ENCODE results near the gene ZBTB20.

The ZBTB20 gene

DNA sequence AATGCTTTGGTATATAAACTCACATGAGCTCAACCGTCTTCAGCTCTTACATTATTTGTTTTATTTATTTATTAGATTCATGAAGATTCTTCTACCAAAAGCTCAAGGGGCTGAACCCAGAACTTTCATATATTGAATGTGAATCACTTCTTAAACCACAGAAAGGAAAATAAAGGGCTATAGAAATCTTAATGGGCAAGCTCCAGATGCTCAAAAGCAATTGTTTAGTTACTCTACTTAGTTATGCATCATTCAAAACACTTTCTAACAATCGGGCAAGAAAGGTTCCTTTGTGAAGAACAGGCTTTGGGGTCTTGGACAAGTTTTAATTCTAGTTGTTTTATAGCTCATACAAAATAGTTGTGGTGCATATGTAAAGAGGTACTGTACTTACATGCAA, 473.1 kb downstream of the ZBTB20 start:
- no peak for DNase-seq (ENCODE audit: low read depth, low spot score)

DNA sequence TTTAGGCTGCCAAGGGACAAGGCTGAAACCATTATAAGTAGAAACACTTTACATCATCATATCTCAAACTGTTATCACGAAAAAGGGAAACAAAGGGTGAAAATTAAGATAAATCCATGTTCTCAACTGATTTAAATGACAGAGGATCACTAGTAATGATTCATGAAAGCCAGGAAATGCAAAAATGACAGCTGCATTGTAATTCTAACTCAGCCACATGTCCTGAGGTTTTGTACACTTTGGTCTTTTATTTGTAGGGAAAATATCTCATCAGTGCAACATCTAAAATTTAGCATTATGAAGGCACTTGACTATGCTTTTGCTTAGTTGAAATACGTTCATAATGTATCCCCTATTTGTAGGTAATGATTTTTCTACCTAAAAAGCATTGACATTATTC, 473.6 kb downstream of the ZBTB20 start:
- DNase-seq (ENCODE audit: low read depth, low spot score) = no peak

DNA sequence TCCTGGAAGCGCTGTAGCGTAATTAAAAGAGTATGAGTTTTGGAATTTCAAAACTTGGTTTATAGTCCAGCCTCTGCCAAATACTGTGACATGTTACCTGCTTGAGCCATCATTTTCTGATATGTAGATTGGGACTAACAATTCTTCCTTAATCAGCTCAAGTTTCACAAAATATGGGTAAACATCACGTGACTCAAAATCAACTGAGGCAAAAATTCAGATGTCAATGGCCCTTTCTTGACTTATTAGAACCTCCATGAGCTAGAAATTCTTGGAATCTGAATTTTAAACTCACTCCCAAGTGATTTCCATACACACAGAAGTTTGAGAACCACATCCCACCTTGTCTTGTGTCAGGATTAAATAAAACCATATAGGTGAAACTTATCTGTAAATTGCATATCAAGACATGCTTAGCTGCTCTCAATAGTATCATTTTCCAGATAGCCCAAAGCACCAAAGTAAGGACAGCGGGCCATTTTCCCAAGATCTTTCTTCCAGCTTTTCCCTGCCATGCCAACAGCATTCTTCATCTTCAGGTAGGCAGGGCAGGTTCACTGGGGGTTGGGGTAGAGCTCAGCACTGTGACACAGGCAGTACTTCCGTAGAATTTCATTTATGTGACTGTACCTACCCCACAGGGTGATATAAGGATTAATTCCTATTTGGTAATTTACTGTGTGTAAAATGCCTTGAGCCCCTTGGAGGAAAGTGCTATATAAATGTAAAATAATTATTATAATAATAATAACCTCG, 474.2 kb downstream of the ZBTB20 start:
- no peak for DNase-seq (ENCODE audit: low read depth, low spot score)

DNA sequence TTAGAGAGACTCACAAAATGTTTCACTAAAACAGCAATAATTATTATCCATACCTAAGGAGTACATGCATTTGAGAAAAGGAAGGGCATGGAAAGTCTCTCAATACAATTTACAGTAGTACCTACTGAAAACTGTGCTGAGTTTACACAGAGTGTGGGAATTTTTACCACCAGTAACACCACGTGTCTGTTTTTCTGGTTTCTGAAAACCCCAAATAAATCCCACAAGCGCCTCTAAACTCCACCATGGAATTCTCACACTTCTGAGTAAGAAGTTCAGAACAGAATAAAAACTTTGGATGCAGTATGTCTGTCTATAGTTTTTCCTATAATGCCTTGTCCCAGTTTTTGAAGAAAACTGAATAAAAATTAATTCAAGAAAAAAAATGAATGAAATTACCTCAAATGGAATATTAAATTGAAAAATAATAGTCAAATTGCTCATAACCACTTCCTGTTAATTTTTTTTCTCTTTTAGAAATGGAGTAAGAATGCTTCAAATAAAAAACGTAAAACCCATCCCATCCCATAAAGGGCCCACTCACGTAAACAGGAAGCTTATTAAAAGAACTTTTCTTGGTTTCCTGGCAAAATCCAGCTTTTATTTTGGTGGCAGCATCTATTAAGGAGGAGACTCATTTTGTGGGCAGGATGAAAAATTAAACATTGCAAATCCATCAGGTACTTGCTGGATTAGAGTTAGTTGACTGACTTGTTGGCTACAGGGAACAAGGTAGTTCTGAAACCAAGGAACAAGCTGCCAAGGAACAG, 475.2 kb downstream of the ZBTB20 start:
- DNase-seq (ENCODE audit: low read depth, low spot score) = no peak

DNA sequence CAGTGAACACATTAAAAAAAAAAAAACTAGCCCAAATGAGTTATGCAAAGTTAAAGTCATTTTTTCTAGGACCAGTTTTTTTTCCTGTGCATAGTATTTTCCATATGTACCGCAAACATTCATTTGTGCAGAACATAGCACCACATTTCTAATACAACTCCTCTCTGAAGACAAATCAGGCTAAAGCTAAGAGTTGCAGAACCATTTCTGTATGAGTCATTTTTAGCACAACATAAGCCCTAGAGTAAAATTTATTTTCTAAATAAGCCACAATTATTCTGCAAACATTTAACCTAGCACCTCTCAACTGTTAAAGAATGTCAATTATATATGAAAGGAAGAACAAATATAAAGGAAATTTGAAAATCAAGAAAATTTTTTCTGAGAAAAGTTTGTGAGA, 477.5 kb downstream of the ZBTB20 start:
- no peak for DNase-seq (ENCODE audit: low read depth, low spot score)

DNA sequence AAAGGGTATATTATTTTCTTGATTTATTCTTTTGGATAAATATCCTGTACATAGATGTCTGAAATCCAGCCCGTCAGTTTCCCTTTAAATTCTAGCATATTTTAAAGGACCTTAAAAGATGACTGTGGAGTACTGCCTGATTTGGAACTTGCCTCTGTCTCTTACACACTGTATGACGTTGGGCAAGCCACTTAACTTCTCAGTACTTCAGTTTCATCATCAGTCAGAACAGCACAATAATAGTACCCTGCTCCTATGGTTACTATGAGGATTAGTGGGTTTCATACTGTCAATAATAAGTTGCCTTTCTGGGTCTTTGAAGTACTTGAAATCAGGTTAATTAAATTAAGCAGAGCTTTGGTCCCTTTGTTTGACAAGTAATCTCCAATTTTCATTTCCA, 479.0 kb downstream of the ZBTB20 start:
- no peak for DNase-seq (ENCODE audit: low read depth, low spot score)

DNA sequence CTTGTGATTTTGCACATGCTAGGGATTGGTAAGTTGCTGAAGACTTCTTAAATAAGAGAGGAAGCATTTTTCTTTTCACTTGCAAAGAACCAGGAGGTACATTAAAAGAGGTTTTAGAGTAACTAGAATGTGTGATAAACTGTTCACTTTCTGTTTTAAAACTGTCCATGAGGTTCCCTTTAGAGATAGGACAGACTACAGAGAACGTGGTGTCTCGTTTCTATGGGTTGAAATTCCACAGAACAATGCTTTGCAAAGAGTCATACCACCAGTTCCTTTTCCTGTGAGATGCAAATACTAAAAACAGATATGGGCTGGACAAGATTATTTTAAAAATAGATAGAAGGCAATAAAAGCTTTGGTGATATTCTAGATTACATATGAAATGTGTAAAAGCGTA, 480.5 kb downstream of the ZBTB20 start:
- no peak for DNase-seq (ENCODE audit: low read depth, low spot score)

DNA sequence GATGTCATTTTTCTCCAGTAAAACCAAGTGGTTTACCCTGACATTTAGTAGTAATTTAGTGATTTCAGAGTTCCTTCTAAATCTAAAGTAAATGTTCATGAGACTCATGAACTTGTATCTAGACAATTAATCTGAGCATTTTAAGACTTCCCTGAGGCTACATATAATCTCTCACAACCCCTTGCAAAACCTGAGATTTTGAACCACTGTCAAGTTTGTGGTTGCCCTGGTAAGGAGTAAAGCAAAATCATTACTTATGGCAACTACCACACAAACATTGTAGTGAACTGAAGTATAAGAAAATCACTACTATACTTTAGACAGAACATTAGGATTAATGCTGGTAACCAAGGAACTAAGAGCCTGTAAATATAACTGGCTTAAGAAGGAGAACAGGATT, 483.1 kb downstream of the ZBTB20 start:
- DNase-seq (ENCODE audit: low read depth, low spot score) = no peak

DNA sequence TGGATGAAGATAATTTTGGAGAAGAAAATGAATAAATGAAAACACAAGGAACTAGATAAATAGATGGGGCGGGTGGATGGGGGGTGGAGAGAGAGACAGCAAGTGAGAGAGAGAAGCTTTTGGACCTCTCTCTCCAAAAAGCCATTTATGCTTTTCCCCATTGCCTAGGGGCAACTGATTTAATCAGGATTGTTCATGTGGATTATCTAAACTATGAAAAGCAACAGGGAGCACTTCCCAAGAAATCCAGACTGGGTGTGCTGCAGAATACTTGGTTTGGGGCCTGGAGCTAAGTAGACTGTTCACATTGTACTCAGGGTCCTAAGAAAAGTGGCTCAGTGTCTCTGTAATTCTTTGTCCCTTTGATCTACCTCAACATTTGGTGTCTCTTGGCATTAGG, 486.3 kb downstream of the ZBTB20 start:
- no peak for DNase-seq (ENCODE audit: low read depth, low spot score)

DNA sequence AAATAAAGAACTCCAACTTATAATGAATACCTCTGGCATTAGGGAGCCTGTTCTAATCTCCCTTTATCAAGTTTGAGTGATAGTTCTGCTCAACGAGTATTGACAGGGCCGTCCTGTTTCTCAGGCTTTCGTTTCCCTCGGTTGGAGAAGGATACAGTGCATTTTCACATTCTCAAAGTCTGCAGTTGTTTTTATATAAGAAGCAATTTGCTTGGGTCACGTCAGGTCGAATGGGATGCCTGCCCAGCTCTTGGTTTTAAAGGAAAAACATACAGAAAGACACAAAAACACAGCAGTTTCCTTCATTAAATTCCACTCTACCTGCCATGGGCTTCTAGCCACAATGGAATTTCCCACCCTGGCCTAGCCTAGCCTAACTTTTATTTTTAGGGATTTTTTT, 487.0 kb downstream of the ZBTB20 start:
- no peak for DNase-seq (ENCODE audit: low read depth, low spot score)

DNA sequence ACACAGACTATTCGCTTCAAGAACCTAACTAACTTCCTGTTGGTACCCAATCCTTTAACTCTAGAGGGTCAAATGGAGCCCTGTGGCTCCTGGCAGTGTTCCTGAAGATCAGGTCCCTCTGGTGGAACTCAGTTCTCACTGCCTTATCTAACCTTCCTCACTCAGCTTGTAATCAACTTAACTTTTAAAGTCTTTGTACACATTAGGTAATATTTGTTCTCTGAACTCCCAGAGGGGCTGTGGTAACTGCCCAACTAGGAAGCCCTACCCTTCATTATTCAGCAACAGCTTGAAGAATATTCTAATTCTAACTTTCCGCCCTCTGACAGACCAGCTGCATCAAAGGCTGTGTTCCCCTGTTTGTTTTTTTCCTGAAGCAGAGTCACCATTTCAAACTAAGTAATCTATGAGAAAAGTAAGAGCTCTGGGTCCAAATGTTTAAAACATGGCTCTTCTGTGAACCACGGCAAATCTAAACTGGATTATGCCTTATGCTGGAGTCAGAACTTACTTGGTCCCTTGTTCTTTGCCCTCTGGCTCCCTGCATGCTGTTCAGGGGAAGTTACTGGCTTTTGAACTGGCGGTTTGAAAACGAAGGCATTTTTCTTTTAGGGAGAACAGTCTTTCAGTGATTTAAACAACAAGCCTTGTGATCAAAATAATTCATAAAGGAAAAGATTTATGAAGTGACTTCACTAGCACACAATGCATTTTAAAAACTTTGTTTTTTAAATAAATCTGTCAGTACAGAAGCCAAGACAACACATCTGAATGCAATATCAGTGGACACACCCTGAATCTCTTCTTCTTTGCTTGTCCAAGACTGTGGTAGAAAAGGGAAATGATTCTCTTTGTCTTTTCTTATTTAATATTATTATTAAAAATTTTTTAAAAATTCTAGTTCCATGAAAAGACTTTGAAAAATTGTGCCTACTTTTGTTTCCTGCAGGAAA, 487.7 kb downstream of the ZBTB20 start:
- DNase-seq (ENCODE audit: low read depth, low spot score) = no peak

DNA sequence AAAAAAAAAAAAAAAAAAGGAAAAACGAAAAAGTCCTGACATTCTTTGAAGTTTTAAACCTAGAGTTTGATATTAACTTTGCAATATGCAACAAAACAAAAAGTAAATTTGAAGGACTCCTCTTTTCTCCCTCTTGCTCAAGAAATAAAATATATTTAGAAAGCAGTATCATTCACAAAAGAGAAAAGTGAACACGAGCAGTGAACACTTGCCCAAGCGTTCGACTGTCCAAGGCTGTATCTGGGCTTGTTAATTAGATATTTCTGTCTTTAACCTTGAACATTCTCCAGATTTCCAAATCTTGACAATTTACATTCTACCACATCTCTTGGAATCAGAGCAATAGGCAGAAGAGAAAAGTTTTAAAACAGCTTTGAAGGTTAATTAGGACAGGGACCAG, 495.5 kb downstream of the ZBTB20 start:
- DNase-seq (ENCODE audit: low read depth, low spot score) = no peak

DNA sequence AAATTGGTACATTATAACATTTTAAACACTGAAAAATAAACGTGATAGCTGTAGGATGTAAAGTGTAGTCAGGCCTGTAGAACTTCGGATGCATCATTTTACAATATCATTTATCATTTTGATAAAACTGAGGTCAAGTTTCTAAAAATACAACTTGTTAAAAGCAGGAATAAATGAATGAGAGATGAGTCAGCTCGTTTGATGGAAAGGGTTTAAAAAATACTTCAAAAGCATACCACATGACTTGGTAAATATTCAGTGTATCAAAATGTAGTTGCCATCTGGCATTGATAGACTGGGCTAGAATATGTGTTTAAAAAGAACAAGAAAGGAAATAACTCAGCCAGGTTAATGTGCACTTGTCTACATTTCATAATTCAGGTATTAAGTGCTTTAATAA, 496.3 kb downstream of the ZBTB20 start:
- DNase-seq (ENCODE audit: low read depth, low spot score) = no peak

DNA sequence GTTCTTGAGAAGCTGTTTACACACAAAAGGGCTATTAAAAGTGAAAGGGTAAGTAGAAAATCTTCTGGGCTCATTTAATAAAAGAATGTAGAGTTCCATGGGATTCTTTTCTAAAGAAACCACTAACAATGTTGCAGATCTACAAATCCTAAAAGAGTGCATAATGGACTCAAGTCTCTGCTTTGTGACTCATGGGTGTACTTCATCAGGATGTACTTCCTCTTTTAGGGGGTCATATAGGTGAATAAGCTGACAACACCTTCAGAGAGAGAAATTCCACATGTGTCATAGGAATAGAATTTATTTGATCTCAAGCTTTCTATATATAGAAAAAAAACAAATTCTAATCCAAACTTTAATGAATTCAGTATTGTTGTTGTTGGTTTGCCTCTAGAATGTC, 497.8 kb downstream of the ZBTB20 start:
- no peak for DNase-seq (ENCODE audit: low read depth, low spot score)

DNA sequence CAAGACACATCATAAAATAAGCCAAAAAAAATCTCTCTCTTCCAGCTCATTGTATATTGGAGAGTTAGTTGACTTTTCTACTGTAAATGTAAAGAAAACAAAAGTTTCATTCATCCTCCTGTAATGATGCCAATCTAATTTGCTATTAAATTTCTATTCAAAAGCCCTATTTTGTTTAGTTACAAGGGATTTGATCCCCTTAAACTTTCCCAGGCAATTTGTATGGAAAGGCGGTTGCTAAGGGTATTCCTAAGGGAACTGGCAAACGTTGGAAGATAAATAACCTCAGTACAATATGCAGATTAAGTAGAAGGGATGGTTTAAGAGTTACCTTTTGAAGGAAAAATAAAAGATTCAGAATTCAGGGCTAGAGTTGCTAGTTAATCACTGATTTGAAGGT, 500.6 kb downstream of the ZBTB20 start:
- no peak for DNase-seq (ENCODE audit: low read depth, low spot score)

DNA sequence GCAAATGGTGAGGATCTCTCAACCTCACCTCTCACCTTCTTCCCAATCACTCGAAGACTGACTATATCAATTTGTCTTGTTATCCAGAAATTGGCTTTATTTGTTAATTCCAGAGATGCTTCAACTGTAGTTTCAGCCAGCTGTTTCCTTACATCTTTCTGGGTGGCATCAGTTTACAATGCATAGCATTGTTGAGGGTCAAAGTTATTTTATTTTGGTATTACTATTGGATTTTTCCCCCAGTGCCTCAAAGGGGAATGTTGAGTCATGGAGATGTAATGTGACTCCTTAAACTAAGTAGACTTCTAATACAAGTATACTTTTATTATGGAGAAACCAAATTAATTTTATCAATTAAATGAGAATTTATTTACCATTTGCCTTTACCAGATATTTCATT, 501.7 kb downstream of the ZBTB20 start:
- DNase-seq (ENCODE audit: low read depth, low spot score) = no peak

DNA sequence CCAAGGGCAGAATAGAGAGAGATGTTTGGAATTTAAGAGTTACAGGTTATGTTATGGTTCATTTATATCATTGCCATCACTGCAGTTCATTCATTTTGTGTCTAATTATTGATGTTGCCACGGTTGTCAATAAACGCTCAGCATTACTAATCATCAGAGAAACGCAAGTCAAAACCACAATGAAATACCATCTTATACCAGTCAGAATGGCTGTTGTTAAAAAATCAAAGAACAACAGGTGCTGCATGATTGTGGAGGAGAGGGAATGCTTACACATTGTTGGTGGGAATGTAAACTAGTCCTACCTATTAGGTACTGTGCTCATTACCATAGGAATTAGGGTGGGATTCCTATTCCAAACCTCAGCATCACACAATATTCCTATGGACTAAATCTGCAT, 502.7 kb downstream of the ZBTB20 start:
- DNase-seq (ENCODE audit: low read depth, low spot score) = no peak

DNA sequence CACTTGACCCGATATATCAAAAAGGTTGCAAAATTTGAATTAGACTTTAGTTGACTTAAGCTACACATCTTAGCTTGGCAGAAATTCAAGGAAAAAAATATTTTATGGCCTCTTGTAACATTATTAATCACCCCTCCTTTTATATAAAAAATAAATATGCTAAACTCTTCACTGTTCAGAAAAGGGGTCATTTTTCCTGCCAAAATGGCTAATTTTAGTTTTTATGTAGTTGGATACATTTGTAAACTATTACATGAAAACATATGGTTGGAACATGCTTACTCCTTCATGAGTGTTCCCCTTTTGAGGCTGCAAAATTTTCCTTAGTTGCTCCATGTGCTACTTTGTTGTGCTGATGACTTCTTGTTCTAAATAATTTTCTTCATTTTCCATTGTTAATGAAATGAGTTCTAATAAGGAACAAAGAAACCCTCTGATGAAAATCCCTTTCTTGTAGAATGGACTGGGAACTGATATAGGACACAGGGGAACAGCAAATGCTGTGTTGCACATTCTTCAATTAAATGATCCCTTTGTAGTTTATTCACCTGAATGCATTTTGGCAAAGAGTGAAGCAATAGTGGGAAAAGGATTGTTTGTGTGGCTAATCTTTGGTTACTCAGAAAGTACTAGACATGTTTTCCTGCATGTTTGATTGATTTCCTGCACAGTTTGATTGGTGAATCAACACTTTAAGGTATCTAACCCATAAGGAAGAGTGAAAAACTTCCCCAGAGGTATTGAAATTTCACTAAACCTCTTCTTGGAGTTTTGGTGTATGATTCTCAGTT, 503.9 kb downstream of the ZBTB20 start:
- no peak for DNase-seq (ENCODE audit: low read depth, low spot score)

DNA sequence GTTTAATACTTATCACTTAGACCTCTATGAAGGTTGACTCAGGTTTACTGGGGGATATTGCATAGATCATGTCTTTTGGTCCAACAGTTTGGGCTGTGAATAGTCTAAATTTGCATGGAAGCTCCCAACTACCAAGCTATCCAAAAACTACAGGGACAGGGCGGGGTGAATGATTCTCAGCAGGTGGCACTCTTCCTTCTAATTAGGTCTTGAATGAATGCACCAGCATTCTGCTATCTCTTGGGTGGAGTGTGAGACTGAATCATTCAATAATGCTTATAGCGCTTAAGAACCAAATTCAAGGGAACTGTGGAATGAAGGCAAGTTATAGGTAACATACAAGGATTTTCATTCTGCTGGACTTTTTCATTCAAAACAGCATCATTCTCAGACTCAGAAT, 507.0 kb downstream of the ZBTB20 start:
- DNase-seq (ENCODE audit: low read depth, low spot score) = no peak

DNA sequence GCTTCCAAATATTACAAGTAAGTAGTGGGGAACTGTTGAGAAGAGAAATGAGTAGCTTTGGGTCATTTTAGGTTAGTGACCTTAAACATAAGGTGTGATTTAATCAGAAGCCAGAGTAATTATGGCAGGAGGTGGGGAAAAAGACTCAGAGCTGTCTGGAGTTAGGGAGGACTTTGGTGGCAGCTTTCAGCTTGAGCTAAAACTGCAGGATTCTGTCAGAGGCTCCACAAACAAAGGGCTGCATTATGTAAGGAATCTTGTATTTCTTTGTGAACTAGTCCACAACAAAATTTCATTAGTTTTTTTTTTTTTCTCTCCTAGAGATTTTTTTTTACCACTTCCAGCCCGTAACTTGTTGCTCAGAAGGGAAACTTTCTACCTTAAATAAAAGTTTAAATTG, 507.9 kb downstream of the ZBTB20 start:
- no peak for DNase-seq (ENCODE audit: low read depth, low spot score)

DNA sequence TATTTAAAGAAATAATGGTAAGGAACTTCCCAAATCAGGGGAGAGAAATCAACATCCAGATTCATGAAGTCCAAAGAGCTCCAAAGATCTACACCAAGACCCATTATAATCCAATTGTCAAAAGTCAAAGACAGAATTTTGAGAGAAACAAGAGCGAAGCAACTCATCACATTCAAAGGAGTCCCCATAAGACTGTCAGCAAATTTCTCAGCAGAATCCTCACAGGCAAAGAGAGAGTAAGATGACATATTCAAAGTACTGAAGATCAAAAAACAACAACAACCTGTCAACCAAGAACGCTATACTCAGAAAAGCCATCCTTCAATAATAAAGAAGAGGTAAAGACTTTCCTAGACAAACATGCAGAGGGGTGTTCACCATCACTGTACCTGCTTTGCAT, 511.2 kb downstream of the ZBTB20 start:
- no peak for DNase-seq (ENCODE audit: low read depth, low spot score)
